Measurements from ENCODE around the gene SPRY2. TPM values are rescaled to one million over a fixed set of nuclear protein-coding genes. Genes with fewer than 3 reads are reported as not detected.

Gene SPRY2
- total and polyA plus RNA-seq, 2 of the 8 experiments (the other 6 are each of a cell fraction or from before 2014, with no cell fraction given): 37.7 to 37.9 TPM

DNA sequence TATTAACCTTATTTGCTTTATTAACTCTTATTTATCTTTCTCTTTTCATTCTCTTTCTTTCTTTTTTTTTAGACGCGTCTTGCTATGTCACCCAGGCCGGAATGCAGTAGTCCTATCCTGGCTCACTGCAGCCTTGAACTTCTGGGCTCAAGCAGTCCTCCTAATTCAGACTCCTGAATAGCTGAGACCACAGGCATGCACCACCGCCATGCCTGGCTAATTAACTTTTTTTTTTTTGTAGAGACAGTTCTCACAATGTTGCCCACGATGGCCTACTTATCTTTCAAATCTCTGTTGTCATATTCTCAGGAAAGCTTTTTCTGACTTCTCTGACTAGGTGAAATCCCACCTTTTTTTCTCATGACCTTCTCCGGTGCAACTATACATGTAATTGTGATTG lies 7.8 kb upstream of the SPRY2 start:
- Histone ChIP-seq H3K4ac (replicated peaks; ENCODE audit: insufficient read length, low read depth, low read length) (no peak overlapping the region), H2AK5ac (ENCODE audit: low read depth, low read length) (no peak overlapping the region), H2BK120ac (replicated peaks; ENCODE audit: low read depth, low read length) (no peak overlapping the region), H3K23ac (ENCODE audit: insufficient read length) (no peak overlapping the region), H3K4me3 (ENCODE audit: extremely low read depth in 1 of 4, insufficient read depth in 2 of 4, low read depth in 3 of 4, low read length in 4 of 4) (no peak overlapping the region), H4K91ac (replicated peaks; ENCODE audit: insufficient read length, low read length) (no peak overlapping the region), H2BK20ac (ENCODE audit: low read length) (no peak overlapping the region), H3K79me2 (ENCODE audit: control insufficient read depth in 1 of 2, insufficient read depth in 2 of 2, low read length in 2 of 2) (no peaks in the 10 kb centered on the region), H4K20me1 (replicated peaks in 1 of 2; ENCODE audit: control insufficient read depth in 1 of 2, insufficient read depth in 2 of 2, low read length in 2 of 2) (no peaks in the 10 kb centered on the region), H2BK15ac (ENCODE audit: low read length) (no peak overlapping the region), H2BK5ac (ENCODE audit: low read depth, low read length) (no peak overlapping the region), H3K4me1 (replicated peaks in 1 of 4; ENCODE audit: control insufficient read depth in 3 of 4, insufficient read depth in 4 of 4, low read length in 3 of 4) (no peaks in the 10 kb centered on the region; a peak in 2 of 7 replicates), H3K18ac (ENCODE audit: extremely low read depth, low read length) (no peak overlapping the region), H3K14ac (ENCODE audit: insufficient read length) (no peak overlapping the region), H3K56ac (replicated peaks; ENCODE audit: insufficient read length, low read depth, low read length) (no peak overlapping the region), H3K4me2 (ENCODE audit: insufficient read depth in 1 of 2, low read depth in 2 of 2, low read length in 2 of 2) (no peak overlapping the region), H3K9ac (replicated peaks in 1 of 4; ENCODE audit: extremely low read depth in 1 of 4, low read depth in 3 of 4, low read length in 3 of 4) (no peak overlapping the region), H3K23me2 (ENCODE audit: low read depth, low read length) (no peaks in the 10 kb centered on the region), H3K79me1 (ENCODE audit: low read depth, low read length) (no peaks in the 10 kb centered on the region), H2BK12ac (ENCODE audit: low read depth, low read length) (no peak overlapping the region), H4K5ac (ENCODE audit: insufficient read length, low read depth, low read length) (no peak overlapping the region), H4K8ac (ENCODE audit: extremely low read depth, insufficient read depth, low read length) (no peak overlapping the region), H3K9me3 (ENCODE audit: insufficient read depth in 2 of 2, low read depth in 1 of 2, low read length in 1 of 2) (no peaks in the 10 kb centered on the region), H2AFZ (ENCODE audit: low read length) (no peak overlapping the region), H3K27ac (ENCODE audit: low read depth, low read length) (no peak overlapping the region), H3K27me3 (replicated peaks in 1 of 4; ENCODE audit: control insufficient read depth in 3 of 4, extremely low read depth in 1 of 4, insufficient read depth in 3 of 4, low read length in 3 of 4) (no peaks in the 10 kb centered on the region; a peak in 1 of 7 replicates), H3K36me3 (ENCODE audit: control insufficient read depth in 2 of 4, insufficient read depth in 4 of 4, low read length in 3 of 4) (no peaks in the 10 kb centered on the region)
- 92 to 100% methylated on average over 2 to 6 of the region's 6 CpGs for WGBS, 2 experiments (ENCODE audit: extremely low coverage in 1 of 2, insufficient coverage in 1 of 2, insufficient read length in 1 of 2, insufficient replicate concordance in 2 of 2, low coverage in 1 of 2, low lambda C conversion rate in 2 of 2, missing lambda C conversion rate in 1 of 2)
- DNase-seq (ENCODE audit: low read depth in 1 of 2, low spot score in 2 of 2) (no peak), FAIRE-seq (no peak)
- ChIA-PET POLR2A (ENCODE audit: partially characterized antibody) (interaction anchor here (0.6 to 1.5 kb wide), 3 partner anchors 11 to 808 kb away, joined by 3 to 5 read pairs (median 3); no protein-coding TSS in a partner anchor), CTCF (ENCODE audit: partially characterized antibody) (interaction anchor here (0.6 to 2.4 kb wide), 5 partner anchors 11 to 376 kb away, joined by 3 to 10 read pairs (median 3); no protein-coding TSS in a partner anchor)
- TF ChIP-seq POLR2A (IDR thresholded peaks at IDR 0.05; ENCODE audit: control extremely low read depth in 1 of 2, low read depth in 2 of 2, low read length in 2 of 2): no peak
- TF ChIP-seq TCF12 (IDR thresholded peaks at IDR 0.05; ENCODE audit: low read depth, low read length): no peak
- TF ChIP-seq GABPA (IDR thresholded peaks at IDR 0.05; ENCODE audit: borderline replicate concordance, insufficient read depth, low read length): no peak
- TF ChIP-seq POU5F1 (IDR thresholded peaks at IDR 0.05; ENCODE audit: low read depth, low read length): no peak
- TF ChIP-seq RAD21 (IDR thresholded peaks at IDR 0.05 in 1 of 2, conservative IDR thresholded peaks at IDR 0.05 in 1 of 2; ENCODE audit: low read depth in 2 of 2, low read length in 2 of 2): no peak
- no peak for TF ChIP-seq CBX5 (IDR thresholded peaks at IDR 0.05; ENCODE audit: low read depth, low read length)
- TF ChIP-seq CTBP2 (IDR thresholded peaks at IDR 0.05; ENCODE audit: borderline replicate concordance, insufficient read depth, insufficient read length, low read length): no peak
- no peak for TF ChIP-seq SUZ12 (IDR thresholded peaks at IDR 0.05; ENCODE audit: low read length)
- TF ChIP-seq JUN (IDR thresholded peaks at IDR 0.05; ENCODE audit: low read depth, low read length): no peak
- TF ChIP-seq EP300 (IDR thresholded peaks at IDR 0.05; ENCODE audit: borderline replicate concordance in 1 of 2, low read depth in 2 of 2, low read length in 2 of 2): no peak
- TF ChIP-seq YY1 (IDR thresholded peaks at IDR 0.05; ENCODE audit: low read depth, low read length): no peak
- no peak for TF ChIP-seq MAFK (IDR thresholded peaks at IDR 0.05; ENCODE audit: low read depth, low read length)
- TF ChIP-seq, protein P1, sequence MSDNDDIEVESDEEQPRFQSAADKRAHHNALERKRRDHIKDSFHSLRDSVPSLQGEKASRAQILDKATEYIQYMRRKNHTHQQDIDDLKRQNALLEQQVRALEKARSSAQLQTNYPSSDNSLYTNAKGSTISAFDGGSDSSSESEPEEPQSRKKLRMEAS (IDR thresholded peaks at IDR 0.05): no peak
- no peak for TF ChIP-seq SIX5 (IDR thresholded peaks at IDR 0.05; ENCODE audit: low read depth, low read length)

Data from H1 (cell line).